Measurements from ENCODE around the gene PDLIM5. TPM values are rescaled to one million over a fixed set of nuclear protein-coding genes. Genes with fewer than 3 reads are reported as not detected.

PDLIM5 gene
- total RNA-seq, 1 experiment from 2014 or later, result 158 TPM

GRCh38 chr4:94415448-94415847 is 36.3 kb upstream of the PDLIM5 start:
- no peak for DNase-seq (ENCODE audit: unreplicated experiment)
- intact Hi-C loops (cut with micrococcal nuclease), result no loop called here
- H3K27me3 Mint-ChIP-seq (ENCODE audit: insufficient read depth, unreplicated experiment), result no peaks in the 10 kb centered on the region
- peaks cover 6% of the 10 kb centered on the region for H3K9me3 Mint-ChIP-seq (ENCODE audit: unreplicated experiment)
- no peak for TF ChIP-seq CTCF (IDR thresholded peaks at IDR 0.05; ENCODE audit: unreplicated experiment)
- H3K36me3 Mint-ChIP-seq (ENCODE audit: insufficient read depth, unreplicated experiment), result peaks cover 5% of the 10 kb centered on the region
- no TSS peak for BruUV-seq (replicated peaks)
- no peak overlapping the region for H3K4me3 Mint-ChIP-seq (ENCODE audit: unreplicated experiment)
- ChIA-PET CTCF (interaction anchor here (0.9 to 1.1 kb wide), 3 partner anchors 8 to 186 kb away, joined by 3 read pairs; no protein-coding TSS in a partner anchor), POLR2A (interaction anchor here (9.3 kb wide), 1 partner anchor 37 kb away, joined by 288 read pairs; the partner anchor contains the start of gene PDLIM5)
- no peak overlapping the region for H3K27ac Mint-ChIP-seq (ENCODE audit: low read depth, unreplicated experiment)
- peaks cover 29% of the 10 kb centered on the region for H3K4me1 Mint-ChIP-seq (ENCODE audit: insufficient read depth, unreplicated experiment)

DNA sequence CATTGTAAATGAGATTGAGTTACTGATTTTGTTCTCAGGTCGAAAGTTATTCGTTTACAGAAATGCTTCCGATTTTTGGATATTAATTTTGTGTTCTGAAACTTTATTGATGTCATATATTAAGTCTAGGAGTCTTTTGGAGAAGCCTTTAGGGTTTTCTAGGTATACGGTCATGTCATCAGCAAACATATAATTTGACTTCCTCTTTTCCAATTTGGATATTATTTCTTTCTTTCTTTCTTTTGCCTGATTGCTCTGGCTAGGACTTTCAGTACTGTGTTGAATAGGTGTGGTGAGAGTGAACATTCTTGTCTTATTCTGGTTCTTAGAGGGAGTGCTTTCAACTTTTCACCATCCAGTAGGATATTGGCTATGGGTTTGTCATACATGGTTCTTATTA is 35.4 kb upstream of the PDLIM5 start:
- no peak for TF ChIP-seq CTCF (IDR thresholded peaks at IDR 0.05; ENCODE audit: unreplicated experiment)
- intact Hi-C loops (cut with micrococcal nuclease), result no loop called here
- peaks cover 23% of the 10 kb centered on the region for H3K4me1 Mint-ChIP-seq (ENCODE audit: insufficient read depth, unreplicated experiment)
- no TSS peak for BruUV-seq (replicated peaks)
- POLR2A ChIA-PET, result no interaction called here
- CTCF ChIA-PET, result interaction anchor here (1.1 kb wide), 1 partner anchor 26 kb away, joined by 3 read pairs; no protein-coding TSS in a partner anchor
- H3K36me3 Mint-ChIP-seq (ENCODE audit: insufficient read depth, unreplicated experiment), result no peaks in the 10 kb centered on the region
- H3K27me3 Mint-ChIP-seq (ENCODE audit: insufficient read depth, unreplicated experiment), result no peaks in the 10 kb centered on the region
- peaks cover 6% of the 10 kb centered on the region for H3K9me3 Mint-ChIP-seq (ENCODE audit: unreplicated experiment)
- DNase-seq (ENCODE audit: unreplicated experiment), result no peak
- no peak overlapping the region for H3K4me3 Mint-ChIP-seq (ENCODE audit: unreplicated experiment)
- H3K27ac Mint-ChIP-seq (ENCODE audit: low read depth, unreplicated experiment), result no peak overlapping the region

GRCh38 chr4:94416981-94417380 is 34.8 kb upstream of the PDLIM5 start:
- H3K27ac Mint-ChIP-seq (ENCODE audit: low read depth, unreplicated experiment), result no peak overlapping the region
- CTCF ChIA-PET, result no interaction called here

DNA sequence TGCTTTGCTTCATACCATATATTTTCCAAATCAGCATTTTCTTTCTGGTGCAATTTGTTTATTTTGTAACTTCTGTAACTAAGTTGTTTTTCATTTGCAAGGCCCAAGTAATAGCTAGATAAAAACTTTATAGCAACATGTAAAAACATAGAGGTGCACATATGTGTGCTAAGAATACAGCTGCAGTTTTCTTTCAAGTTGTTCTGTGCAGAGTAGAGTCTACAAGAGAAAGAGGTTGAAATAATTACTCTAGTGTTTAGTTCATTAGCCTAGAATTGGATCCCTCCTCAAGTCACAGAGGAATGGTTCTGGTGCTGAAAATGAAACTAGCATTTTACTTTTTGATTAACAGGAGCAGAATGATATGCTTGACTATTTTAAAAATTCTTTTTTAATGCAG is 32.2 kb upstream of the PDLIM5 start:
- peak overlapping the region; percentile 12 for H3K4me3 Mint-ChIP-seq (ENCODE audit: unreplicated experiment)

More at GRCh38 chr4:94416981-94417380, 34.8 kb upstream of the PDLIM5 start:
- no peak for TF ChIP-seq CTCF (IDR thresholded peaks at IDR 0.05; ENCODE audit: unreplicated experiment)
- Mint-ChIP-seq H3K36me3 (ENCODE audit: insufficient read depth, unreplicated experiment) (no peaks in the 10 kb centered on the region), H3K4me1 (ENCODE audit: insufficient read depth, unreplicated experiment) (peaks cover 22% of the 10 kb centered on the region), H3K27me3 (ENCODE audit: insufficient read depth, unreplicated experiment) (no peaks in the 10 kb centered on the region), H3K9me3 (ENCODE audit: unreplicated experiment) (peaks cover 6% of the 10 kb centered on the region), H3K4me3 (ENCODE audit: unreplicated experiment) (no peak overlapping the region)
- no peak for DNase-seq (ENCODE audit: unreplicated experiment)
- no TSS peak for BruUV-seq (replicated peaks)
- intact Hi-C loops (cut with micrococcal nuclease), result no loop called here
- POLR2A ChIA-PET, result no interaction called here

More for the DNA sequence above, 32.2 kb upstream of the PDLIM5 start:
- no peaks in the 10 kb centered on the region for H3K36me3 Mint-ChIP-seq (ENCODE audit: insufficient read depth, unreplicated experiment)
- H3K4me1 Mint-ChIP-seq (ENCODE audit: insufficient read depth, unreplicated experiment), result peaks cover 13% of the 10 kb centered on the region
- ChIA-PET CTCF (interaction anchor here (2.2 kb wide), 1 partner anchor 12 kb away, joined by 10 read pairs; no protein-coding TSS in a partner anchor), POLR2A (interaction anchor here (0.9 to 2.7 kb wide), 4 partner anchors 9 to 103 kb away, joined by 3 to 26 read pairs (median 5); partner anchors contain the start of gene PDLIM5)
- TF ChIP-seq CTCF (IDR thresholded peaks at IDR 0.05; ENCODE audit: unreplicated experiment), result no peak
- H3K27ac Mint-ChIP-seq (ENCODE audit: low read depth, unreplicated experiment), result no peak overlapping the region
- H3K9me3 Mint-ChIP-seq (ENCODE audit: unreplicated experiment), result no peaks in the 10 kb centered on the region
- intact Hi-C loops (cut with micrococcal nuclease), result no loop called here
- BruUV-seq (replicated peaks), result no TSS peak
- H3K27me3 Mint-ChIP-seq (ENCODE audit: insufficient read depth, unreplicated experiment), result no peaks in the 10 kb centered on the region
- no peak for DNase-seq (ENCODE audit: unreplicated experiment)

Measured in MCF 10A (cell line).